ENCODE measurements around the gene CD80.
"Not testable (repeated sequence)": the region's sequence is repeated elsewhere in the genome, so short reads cannot be mapped to it uniquely, and the experiment has no call there.

The CD80 gene

GRCh38 chr3:119559441-119559963 lies at the start of gene CD80:
Gene CD80 (minus strand): TSS chr3:119559614. CDS start chr3:119557728, 1,886 bp downstream.
- no peak for DNase-seq (ENCODE audit: low read depth)

- no peak for DNase-seq (ENCODE audit: low read depth)
These were observed 49.1 kb upstream of the CD80 start for GRCh38 chr3:119608405-119609000.

GRCh38 chr3:119604878-119605277 lies 45.5 kb upstream of the CD80 start:
- DNase-seq (ENCODE audit: low read depth): no peak

- DNase-seq (ENCODE audit: low read depth): no peak
These were observed 43.3 kb upstream of the CD80 start for GRCh38 chr3:119602676-119603075.

- DNase-seq (ENCODE audit: low read depth): no peak
These were observed 41.7 kb upstream of the CD80 start for GRCh38 chr3:119601154-119601553.

GRCh38 chr3:119600732-119601131 lies 41.3 kb upstream of the CD80 start:
- DNase-seq (ENCODE audit: low read depth): no peak

GRCh38 chr3:119599558-119600174 lies 40.3 kb upstream of the CD80 start:
- DNase-seq (ENCODE audit: low read depth): no peak

- no peak for DNase-seq (ENCODE audit: low read depth)
These were observed 39.1 kb upstream of the CD80 start for GRCh38 chr3:119598410-119599098.

GRCh38 chr3:119597548-119598288 lies 38.3 kb upstream of the CD80 start, which contains the start of gene PLA1A:
Gene PLA1A (plus strand): TSS chr3:119597885. CDS start chr3:119597914, 29 bp downstream.
- DNase-seq (ENCODE audit: low read depth): no peak

- no peak for DNase-seq (ENCODE audit: low read depth)
These were observed 37.0 kb upstream of the CD80 start for GRCh38 chr3:119596398-119596797.

GRCh38 chr3:119595639-119596334 lies 36.4 kb upstream of the CD80 start:
- no peak for DNase-seq (ENCODE audit: low read depth)

GRCh38 chr3:119594929-119595328 lies 35.5 kb upstream of the CD80 start:
- DNase-seq (ENCODE audit: low read depth): not testable (repeated sequence)

- DNase-seq (ENCODE audit: low read depth): no peak
These were observed 34.7 kb upstream of the CD80 start for GRCh38 chr3:119594066-119594465.

- DNase-seq (ENCODE audit: low read depth): no peak
These were observed 33.4 kb upstream of the CD80 start for GRCh38 chr3:119592861-119593260.

- DNase-seq (ENCODE audit: low read depth): no peak
These were observed 31.3 kb upstream of the CD80 start for GRCh38 chr3:119590706-119591105.

GRCh38 chr3:119589102-119589773 lies 29.8 kb upstream of the CD80 start:
- DNase-seq (ENCODE audit: low read depth): no peak

- no peak for DNase-seq (ENCODE audit: low read depth)
These were observed 28.7 kb upstream of the CD80 start for GRCh38 chr3:119588112-119588511.

- no peak for DNase-seq (ENCODE audit: low read depth)
These were observed 27.3 kb upstream of the CD80 start for GRCh38 chr3:119586733-119587172.

GRCh38 chr3:119585856-119586570 lies 26.6 kb upstream of the CD80 start:
- peak; percentile 71 for DNase-seq (ENCODE audit: low read depth)

GRCh38 chr3:119585208-119585607 lies 25.8 kb upstream of the CD80 start:
- no peak for DNase-seq (ENCODE audit: low read depth)

All from HS-27A (cell line).